HG02938 (cell line): ENCODE results near the gene PTH1R.

Experiments
- ATAC-seq: cut with Tn5 transposase; IDR thresholded peaks from one replicate; pipeline ENCODE4 v1.9.1; 2021; ENCODE audit warnings: mild to moderate bottlenecking, moderate library complexity; ENCODE audit not compliant: unreplicated experiment

Gene PTH1R

DNA sequence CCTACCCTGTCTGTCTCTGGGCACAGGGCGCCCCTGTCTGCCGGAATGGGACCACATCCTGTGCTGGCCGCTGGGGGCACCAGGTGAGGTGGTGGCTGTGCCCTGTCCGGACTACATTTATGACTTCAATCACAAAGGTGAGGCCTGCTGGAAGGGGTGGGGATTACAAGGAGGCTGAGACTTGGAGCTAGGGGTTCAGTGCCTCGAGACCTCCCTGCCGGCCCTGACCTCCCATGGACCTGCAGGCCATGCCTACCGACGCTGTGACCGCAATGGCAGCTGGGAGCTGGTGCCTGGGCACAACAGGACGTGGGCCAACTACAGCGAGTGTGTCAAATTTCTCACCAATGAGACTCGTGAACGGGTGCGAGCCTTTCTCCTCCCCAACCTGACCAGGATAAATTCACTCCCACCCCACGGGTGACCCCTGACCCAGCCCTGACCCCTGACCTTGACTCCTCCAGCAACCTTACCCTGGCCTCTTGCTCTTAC lies 20.4 kb downstream of the PTH1R start:
- ATAC-seq = no peak

DNA sequence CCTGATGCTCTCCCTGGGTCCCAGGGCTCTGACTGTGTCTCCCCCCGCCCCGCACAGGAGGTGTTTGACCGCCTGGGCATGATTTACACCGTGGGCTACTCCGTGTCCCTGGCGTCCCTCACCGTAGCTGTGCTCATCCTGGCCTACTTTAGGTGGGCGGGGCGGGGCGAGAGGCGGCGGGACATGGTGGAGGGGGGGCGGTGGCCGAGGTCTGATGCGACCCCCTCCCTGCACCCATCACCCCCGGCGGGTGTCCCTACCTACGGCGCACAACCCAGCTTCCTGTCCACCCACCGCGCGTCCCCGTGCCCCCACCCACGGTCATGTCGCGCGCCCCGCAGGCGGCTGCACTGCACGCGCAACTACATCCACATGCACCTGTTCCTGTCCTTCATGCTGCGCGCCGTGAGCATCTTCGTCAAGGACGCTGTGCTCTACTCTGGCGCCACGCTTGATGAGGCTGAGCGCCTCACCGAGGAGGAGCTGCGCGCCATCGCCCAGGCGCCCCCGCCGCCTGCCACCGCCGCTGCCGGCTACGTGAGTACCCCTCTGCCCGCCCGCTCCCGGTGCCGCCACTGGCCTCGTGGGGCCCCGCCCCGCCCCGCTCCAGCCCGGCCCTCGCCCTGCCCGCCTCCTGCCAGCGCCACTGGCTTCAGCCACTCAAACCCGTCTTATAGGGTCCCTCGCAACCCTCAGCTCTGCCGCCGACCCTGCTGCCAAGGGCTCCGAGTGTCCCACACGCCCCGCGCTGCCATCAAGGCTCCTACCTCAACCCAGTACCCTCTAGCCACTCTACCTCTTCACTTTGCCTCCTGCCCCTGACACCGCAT lies 21.0 kb downstream of the PTH1R start:
- no peak for ATAC-seq

DNA sequence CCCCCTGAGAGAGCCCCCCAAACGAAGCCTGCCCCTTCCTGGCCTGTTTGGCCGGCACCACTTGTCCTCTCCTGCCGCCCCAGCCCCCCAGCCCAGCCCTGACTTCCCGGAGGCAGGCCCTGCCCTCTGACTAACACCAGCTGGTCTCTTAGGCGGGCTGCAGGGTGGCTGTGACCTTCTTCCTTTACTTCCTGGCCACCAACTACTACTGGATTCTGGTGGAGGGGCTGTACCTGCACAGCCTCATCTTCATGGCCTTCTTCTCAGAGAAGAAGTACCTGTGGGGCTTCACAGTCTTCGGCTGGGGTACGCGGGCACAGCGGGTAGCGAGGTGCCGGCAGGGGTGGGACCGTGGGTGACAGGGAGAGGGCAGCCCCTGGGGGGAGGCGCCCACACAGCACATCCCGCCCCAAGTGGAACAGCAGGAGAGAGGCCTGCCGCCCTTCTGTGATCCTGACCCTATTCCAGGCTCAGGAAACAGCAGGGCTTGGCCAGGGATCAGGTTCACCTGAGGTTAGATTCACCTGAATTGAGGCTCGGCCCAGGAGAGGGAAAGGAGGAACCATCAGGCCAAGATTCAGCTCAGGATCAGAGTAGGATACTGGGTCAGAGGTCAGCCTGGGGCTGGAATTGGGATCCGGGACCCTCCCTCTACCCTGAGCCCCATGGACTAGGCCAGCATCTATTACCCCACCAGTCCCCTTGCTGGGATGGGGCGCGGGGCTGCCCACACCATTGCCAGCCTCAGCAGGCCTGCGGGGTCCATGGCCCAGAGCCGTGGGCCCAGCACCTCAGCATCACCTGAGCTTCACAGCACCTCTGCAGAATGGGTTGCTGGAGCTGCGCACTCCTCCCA lies 21.9 kb downstream of the PTH1R start:
- no peak for ATAC-seq

DNA sequence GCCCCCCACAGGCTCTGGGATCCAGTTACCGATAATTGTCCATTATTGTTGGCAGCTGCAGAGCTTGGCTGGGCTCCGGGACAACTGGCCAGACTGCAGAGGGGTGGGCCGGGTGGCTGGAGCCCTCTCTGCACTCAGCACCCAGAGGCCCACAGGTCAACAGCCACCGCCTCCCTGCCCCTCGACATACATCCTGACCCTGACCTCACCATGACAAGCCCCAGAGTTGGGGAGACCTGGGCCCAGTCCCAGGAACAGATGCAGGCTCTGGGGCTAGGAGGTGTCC lies 22.4 kb downstream of the PTH1R start:
- ATAC-seq = no peak

DNA sequence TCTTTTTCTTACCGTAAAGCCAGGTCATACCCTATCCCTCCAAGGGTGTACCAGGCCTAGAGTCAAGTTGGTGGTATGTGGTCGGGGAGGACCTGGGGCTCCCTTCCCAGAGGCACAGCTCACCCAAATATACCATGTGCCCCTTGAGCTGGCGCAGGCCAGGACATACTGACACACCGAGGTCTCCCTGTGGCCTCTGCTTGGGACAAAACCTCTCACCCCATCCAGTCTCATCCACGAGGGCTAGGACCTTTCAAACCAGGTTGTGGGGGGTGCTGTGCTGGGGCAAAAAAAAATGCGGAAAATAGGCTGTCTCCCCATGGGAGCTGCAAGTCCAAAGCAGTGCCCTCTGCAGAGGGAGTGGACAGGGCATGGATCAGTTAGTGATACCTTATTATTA lies 22.8 kb downstream of the PTH1R start:
- no peak for ATAC-seq

DNA sequence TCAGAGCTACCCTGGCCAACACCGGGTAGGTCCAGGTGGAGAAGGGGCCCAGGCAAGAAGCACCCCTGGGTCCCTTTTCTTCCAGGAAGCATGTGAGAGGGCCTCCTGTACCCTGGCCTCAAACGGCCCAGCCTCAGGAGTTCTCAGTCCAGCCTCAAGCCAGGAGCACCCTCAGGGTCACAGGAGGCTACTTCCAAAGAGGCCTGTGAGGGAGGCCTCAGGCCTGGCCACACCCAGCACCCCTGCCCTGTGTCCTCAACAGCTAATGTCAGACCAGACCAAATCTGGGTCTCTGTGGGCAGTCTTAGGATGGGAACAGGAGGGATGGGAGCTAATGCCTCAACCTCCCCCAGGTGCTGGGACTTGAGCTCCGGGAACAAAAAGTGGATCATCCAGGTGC lies 23.5 kb downstream of the PTH1R start:
- no peak for ATAC-seq

DNA sequence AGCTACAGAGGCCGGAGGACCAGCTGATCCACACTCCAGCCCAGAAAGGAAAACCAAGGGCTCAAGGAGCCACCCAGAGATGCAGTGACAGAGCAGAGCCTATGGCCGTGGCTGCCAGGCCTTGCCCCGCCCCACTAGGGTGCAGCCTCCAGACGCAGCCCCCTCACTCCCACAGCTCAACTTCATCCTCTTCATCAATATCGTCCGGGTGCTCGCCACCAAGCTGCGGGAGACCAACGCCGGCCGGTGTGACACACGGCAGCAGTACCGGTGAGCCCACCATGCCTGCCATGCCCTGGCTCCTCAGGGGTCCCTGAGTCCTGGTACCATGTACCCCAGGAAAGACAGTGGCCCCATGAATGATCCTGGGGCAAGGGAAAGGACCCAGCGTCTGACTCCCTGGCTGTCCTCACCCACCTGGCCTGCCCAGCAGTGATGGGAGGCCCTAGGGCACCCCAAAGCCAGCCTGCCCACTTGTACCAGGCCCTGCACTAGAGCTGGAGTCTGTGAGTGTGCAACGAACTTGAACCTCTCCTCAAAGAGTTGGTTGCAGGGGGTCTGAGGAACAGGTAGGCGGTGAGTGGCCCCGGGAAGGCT lies 24.2 kb downstream of the PTH1R start:
- no peak for ATAC-seq

DNA sequence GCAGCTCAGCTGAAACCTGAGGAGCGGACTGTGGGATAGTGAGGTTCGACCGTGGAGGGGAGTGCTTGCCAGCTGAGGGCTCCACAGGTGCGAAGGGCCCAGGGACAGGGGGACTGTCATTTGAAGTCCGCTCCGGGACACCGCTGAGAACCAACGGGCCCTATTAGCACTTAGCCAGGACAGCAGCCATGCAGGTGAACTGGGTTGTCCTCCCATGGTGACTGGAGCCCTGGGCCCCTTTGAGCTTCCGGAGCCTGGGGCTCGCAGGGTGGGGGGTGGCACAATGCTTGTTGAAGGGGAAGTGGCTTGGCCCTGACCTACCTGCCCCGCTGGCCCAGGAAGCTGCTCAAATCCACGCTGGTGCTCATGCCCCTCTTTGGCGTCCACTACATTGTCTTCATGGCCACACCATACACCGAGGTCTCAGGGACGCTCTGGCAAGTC lies 24.7 kb downstream of the PTH1R start:
- ATAC-seq = no peak

DNA sequence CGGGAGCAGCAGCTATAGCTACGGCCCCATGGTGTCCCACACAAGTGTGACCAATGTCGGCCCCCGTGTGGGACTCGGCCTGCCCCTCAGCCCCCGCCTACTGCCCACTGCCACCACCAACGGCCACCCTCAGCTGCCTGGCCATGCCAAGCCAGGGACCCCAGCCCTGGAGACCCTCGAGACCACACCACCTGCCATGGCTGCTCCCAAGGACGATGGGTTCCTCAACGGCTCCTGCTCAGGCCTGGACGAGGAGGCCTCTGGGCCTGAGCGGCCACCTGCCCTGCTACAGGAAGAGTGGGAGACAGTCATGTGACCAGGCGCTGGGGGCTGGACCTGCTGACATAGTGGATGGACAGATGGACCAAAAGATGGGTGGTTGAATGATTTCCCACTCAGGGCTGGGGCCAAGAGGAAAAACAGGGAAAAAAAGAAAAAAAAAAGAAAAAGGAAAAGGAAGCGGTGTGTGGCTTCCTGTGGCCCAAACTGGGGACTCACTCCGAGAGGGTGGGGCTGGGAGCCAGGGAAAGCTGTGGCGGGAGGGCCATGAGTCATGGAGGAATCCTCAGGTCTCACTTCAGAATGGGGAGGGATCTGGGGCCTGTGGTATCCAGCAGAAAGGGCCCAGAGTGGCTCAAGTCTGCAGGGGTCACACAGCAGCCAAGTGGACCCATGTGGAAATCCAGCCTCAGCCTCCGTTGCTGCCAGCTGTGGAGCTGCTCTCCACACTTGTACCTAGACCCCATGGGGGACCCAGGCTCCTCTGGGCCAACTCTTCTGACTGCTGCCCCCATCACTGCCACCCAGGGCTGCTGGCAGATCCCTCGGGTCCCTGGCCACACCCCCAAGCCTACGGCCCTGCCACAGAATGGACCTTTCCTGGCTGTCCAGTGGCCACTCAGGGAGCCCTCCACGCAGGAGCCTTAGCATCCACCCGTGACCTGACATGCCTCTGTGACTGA lies 26.1 kb downstream of the PTH1R start:
- ATAC-seq = no peak

DNA sequence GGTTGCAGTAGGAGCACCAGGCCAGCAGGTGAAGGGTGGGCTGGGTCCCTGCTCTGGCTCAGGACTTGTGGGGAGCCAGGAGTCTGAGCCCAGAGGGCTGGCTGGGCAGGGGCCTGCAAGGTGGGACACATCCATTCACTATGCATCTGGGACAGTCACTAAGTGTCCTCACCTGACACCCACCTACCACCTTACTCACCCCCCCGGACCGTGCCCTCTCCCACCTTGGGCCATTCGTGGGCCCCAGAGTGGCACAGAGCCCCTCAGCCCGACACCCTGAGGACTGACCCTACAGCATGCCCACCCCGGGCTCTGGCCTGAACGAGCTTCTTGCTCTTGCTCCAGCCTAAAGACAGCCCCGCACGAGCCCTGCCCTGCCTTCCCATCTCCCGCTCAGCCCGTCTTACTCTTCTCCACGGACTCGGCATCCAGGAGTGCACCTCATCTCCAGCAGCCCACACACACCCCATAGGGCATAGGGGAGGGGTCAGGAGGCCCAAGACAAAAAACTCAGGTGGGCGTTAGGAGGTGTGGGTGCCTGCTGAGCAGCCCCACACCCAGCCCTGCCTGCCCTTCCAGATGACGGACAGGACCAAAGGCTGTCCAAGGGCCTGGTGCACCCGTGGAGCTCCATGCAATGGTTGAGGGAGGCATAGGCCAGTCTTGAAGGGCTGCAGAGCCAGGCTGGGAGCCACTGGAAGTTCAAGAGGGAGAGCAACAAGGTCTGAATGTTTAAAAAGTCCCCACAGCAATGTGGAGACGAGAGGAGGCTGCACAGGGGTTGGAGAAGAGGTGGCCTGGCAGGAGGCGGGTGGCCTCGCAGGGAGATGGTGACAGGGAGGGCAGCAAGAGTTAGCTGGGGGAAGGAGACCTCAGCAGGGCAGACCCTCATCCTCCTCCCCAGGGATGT lies 27.0 kb downstream of the PTH1R start:
- no peak for ATAC-seq

DNA sequence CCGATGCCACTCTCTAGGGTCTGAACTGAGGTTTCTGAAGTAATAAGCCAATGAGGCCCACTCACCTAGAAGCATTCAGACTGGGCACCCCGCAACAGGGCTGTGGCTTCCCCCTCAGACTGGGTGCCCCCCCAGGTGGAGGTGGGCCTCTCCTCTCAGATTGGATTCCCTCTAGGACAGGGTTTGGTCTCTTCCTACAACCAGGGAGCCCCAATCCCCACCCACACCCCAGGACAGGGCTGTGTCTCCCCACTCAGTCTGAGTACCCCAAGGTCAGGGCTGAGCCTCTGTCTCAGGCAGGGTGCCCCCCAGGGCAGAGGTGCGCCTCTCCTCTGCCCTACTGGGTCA lies 27.7 kb downstream of the PTH1R start:
- ATAC-seq = no peak

DNA sequence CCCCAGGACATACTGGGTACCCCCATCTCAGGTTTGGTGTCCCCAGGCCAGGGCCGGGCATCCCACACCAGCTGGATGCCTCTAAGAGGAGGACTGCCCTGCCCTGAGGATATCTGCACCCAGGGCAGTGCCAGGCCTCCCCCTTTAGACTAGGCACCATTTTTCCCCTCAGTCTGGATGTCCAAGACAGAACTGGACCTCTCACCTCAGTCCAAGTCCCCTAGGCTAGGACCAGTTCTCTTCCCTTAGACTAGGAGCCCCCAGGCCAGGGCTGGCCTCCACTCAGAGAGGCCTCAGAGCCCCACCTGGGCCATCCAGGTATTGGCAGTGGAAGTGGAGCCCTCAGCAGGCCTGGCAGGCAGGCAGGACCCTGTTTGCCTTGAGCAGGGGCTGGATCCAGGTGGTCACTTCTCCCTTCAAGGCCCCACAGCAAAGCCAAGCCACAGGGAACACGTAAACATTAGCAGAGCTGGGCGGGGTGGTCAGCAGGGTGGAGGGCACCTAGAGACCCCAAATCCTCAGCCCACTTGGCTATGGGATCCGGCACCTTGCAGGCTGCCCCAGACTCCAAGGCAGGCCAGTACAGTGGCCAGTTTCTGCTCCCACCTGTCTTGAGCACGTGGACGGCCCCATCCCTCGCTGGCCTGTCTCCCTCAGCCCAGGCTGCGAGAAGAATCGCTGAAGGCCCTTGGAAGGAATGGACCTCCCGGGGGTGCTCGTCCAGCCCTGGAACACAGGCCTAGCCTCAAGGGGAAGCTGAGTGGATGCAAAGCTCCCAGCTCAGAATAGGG lies 28.3 kb downstream of the PTH1R start:
- no peak for ATAC-seq

DNA sequence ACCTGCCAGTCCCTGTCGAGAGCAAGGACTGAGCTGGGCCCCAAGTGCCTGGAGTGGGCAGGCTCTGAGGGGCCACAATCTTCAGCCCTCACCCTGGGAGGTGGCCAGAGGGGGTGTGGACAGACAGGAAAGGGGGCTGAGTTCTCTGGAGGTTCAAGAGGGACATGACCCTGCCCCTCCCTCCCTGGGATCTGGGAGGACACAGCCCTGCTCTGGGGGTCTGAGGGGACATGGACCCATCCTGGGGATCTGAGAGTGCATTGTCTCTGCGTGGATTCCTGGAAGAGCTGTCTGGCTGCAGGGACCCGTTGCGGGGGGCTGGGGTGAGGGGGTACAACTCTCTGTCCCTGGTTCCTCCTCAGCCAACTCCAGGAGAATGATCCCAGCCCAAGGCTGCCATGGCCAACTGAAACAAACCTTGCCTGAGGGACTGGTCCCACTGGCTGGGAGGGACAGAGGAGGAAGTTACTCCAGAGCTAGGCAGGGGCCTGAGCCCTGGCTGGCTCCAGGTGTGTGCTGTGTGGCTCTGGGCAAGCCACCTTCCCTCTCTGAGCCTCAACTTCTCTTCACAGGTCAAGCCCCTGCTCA lies 29.0 kb downstream of the PTH1R start:
- no peak for ATAC-seq

DNA sequence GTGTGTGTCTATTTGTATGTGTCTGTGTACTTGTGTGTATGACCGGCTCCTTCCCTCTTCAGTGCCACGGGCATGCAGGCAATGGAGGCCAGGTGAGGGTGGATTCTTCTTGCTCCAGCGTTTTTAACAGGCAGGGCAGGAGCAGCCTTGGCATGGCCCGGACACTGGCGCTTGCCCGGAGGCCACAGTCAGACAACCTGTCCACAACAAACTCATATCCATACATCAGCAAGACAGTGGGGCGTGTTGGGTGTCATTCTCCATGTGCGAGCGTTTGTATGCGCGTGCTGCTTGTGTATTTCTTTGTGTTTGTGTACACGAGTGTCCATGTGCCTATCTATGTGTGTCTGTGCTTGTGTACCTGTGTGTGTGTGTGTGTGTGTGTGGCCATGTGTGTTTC lies 29.8 kb downstream of the PTH1R start:
- no peak for ATAC-seq

DNA sequence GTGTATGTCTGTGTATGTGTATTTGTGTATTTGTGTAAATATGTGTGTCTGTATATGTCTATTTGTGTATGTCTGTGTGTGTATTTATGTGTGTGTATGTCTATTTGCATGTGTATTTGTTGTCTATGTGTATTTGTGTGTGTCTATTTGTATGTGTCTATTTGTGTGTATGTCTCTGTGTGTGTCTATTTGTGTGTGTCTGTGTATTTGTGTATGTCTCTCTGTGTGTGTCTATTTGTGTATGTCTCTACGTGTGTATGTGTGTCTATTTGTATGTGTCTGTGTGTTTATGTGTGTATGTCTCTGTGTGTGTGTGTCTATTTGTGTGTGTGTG lies 30.4 kb downstream of the PTH1R start:
- ATAC-seq = no peak

DNA sequence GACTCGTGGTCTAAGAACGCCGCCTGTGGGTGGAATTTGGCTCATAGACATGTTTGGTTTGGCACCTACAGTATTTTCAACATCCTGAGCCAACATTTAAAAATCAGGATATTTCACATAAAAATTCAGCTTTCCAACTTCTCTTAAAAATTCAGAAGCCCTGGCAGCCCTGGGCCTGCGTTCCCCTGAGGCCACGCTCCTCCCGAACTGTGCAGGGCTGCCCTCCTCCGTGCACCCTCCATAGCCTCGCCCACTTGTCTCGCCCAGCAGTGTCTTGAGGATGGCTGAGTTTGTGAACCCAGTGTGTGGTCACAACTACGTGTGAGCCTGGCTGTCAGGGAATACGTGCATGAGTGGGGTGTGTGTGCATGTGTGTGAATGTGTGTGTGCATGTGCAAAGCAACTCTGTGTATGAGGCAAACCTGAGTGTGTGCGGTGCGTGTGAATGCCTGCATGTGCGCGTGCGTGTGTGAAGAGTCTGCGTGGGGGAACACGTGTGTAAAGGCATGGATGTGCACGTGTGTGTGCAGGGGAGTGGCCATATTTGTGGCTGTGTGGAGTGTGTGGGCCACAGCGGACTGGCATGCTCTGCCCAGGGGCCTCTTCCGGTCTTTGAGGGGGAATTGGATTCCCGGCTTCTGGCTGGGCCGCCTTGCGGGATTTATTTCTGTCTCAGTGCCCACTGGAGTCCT lies 30.9 kb downstream of the PTH1R start:
- ATAC-seq = no peak

DNA sequence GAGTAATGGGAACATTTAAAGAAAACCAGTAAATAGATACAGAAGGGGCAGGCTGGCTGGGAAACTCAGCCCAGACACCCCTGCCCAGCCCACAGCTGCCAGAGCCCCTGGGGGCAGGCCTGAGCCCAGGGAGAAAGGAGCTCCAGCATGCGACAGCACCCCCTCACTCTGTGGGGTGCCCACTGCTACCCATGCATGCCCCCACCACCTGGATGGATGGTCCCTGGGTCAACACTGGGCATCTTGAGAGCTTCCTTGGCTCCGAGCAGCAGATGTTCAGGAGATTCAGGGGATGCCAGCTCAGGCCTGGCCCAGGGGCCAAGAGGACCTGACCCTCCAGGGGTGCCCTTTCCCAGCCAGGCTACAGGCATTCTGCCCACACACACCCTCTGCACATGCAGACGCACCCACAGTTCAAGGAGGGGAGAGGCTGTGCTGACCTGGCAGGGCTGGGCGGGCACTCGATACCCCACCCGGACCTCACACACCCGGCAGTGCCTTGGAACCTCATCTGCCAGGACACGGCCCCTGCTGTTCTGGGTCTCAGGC lies 31.5 kb downstream of the PTH1R start:
- ATAC-seq = no peak
